ENCODE measurements around the gene MRPS35.

The MRPS35 gene

GRCh38 chr12:27785882-27786570 is 75.4 kb downstream of the MRPS35 start:
- TF ChIP-seq CTCF (IDR thresholded peaks at IDR 0.05; ENCODE audit: control extremely low read depth, extremely low read depth, low read depth, missing control alignments) = no peak
- no peak for DNase-seq (ENCODE audit: extremely low spot score)
- ChIA-PET POLR2A (no interaction called here), CTCF (interaction anchor here (5.3 kb wide), 1 partner anchor 37 kb away, joined by 30 read pairs; no protein-coding TSS in a partner anchor)

- no peak for DNase-seq (ENCODE audit: extremely low spot score)
- CTCF ChIA-PET = interaction anchor here (1.2 to 5.3 kb wide), 4 partner anchors 9 to 35 kb away, joined by 3 to 30 read pairs (median 4); no protein-coding TSS in a partner anchor
- no peak for TF ChIP-seq CTCF (IDR thresholded peaks at IDR 0.05; ENCODE audit: control extremely low read depth, extremely low read depth, low read depth, missing control alignments)
- POLR2A ChIA-PET = interaction anchor here (0.7 kb wide), 1 partner anchor 13 kb away, joined by 8 read pairs; no protein-coding TSS in a partner anchor
Measured at GRCh38 chr12:27787559-27787958, 76.9 kb downstream of the MRPS35 start.

- ChIA-PET CTCF (interaction anchor here (1.1 to 5.3 kb wide), 2 partner anchors 15 to 33 kb away, joined by 4 to 30 read pairs; no protein-coding TSS in a partner anchor), POLR2A (no interaction called here)
- DNase-seq (ENCODE audit: extremely low spot score) = no peak
- no peak for TF ChIP-seq CTCF (IDR thresholded peaks at IDR 0.05; ENCODE audit: control extremely low read depth, extremely low read depth, low read depth, missing control alignments)
Measured at GRCh38 chr12:27790179-27790578, 79.5 kb downstream of the MRPS35 start.

- DNase-seq (ENCODE audit: extremely low spot score) = no peak
- CTCF ChIA-PET = interaction anchor here (0.9 to 5.6 kb wide), 4 partner anchors 11 to 146 kb away, joined by 3 to 24 read pairs (median 4); no protein-coding TSS in a partner anchor
- TF ChIP-seq CTCF (IDR thresholded peaks at IDR 0.05; ENCODE audit: control extremely low read depth, extremely low read depth, low read depth, missing control alignments) = no peak
- POLR2A ChIA-PET = interaction anchor here (0.7 kb wide), 1 partner anchor 26 kb away, joined by 3 read pairs; no protein-coding TSS in a partner anchor
Measured at GRCh38 chr12:27794818-27795584, 84.4 kb downstream of the MRPS35 start.

GRCh38 chr12:27796128-27796527 is 85.5 kb downstream of the MRPS35 start:
- POLR2A ChIA-PET = no interaction called here

More at GRCh38 chr12:27796128-27796527, 85.5 kb downstream of the MRPS35 start:
- CTCF ChIA-PET = interaction anchor here (0.9 to 5.6 kb wide), 4 partner anchors 9 to 25 kb away, joined by 4 to 24 read pairs (median 4); no protein-coding TSS in a partner anchor
- TF ChIP-seq CTCF (IDR thresholded peaks at IDR 0.05; ENCODE audit: control extremely low read depth, extremely low read depth, low read depth, missing control alignments) = no peak
- no peak for DNase-seq (ENCODE audit: extremely low spot score)

Measured in GM10248 (cell line).